GM19023 (cell line): ENCODE measurements around the gene WNT5B.
"Not testable (repeated sequence)": the region's sequence is repeated elsewhere in the genome, so short reads cannot be mapped to it uniquely, and the experiment has no call there.

Experiments used
- ATAC-seq: cut with Tn5 transposase; IDR thresholded peaks from one replicate; pipeline ENCODE4 v1.9.1; 2021; ENCODE audit warnings: mild to moderate bottlenecking, moderate library complexity; ENCODE audit not compliant: unreplicated experiment

Gene WNT5B

DNA sequence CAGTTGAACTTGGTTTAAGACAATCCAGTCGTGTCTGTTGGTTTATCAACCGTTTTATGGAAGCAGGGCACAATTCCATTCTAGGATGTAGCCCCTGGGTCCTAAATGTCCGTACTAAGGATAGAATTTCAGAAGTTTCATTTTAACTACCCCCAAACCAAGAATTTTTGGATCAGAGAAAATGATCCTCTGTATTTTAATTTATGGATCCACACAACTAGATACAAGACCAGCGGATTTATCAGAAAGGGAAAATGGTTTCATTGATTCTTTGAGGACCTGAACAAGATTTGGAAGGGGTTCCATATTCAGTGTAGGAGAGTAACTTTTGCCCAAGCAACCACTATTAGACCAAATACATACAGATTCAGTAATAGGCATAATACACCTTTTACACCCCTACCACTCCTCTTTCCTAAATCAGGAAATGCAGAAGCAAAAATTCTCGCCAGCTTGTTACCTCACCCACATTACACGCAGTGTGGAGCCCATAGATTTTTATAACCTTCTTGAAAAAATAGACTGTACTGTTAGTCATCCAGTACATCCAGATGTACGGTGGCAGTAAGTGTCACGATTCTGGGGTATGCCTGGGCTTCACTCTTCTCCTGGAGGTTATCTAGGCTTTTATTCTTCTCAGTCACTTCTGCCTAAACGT, 33.2 kb upstream of the WNT5B start:
- no peak for ATAC-seq

DNA sequence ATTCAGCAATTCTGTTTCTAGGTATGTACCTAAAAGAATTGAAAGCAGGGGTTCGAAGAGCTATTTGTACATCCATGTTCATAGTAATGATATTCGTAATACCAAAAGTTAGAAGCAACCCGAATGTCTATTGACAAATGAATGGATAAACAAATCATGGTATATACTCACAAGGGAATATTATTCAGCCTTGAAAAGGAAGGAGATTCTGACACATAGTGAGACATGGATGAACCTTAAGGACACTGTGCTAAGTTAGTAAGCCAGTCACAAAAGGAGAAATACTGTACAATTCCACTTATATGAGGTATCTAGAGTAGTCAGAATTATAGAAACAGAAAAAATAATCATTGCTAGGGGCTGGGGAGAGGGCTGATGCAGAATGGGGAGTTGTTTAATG, 30.3 kb upstream of the WNT5B start:
- no peak for ATAC-seq

DNA sequence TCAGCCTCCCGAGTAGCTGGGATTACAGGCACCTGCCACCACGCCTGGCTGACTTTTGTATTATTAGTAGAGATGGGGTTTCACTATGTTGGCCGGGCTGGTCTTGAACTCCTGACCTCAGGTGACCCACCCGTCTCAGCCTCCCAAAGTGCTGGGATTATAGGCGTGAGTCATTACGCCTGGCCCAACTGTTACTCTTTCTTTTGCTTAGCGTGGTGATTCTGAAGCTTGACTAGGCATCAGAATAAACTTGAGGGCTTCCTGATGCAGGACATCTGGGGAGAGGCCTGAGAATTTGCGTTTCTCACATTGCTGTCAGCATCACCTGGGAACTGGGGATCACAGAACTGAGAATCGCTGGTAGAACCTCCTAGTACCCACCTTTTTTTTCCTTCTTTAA, 26.3 kb upstream of the WNT5B start:
- ATAC-seq = not testable (repeated sequence)

DNA sequence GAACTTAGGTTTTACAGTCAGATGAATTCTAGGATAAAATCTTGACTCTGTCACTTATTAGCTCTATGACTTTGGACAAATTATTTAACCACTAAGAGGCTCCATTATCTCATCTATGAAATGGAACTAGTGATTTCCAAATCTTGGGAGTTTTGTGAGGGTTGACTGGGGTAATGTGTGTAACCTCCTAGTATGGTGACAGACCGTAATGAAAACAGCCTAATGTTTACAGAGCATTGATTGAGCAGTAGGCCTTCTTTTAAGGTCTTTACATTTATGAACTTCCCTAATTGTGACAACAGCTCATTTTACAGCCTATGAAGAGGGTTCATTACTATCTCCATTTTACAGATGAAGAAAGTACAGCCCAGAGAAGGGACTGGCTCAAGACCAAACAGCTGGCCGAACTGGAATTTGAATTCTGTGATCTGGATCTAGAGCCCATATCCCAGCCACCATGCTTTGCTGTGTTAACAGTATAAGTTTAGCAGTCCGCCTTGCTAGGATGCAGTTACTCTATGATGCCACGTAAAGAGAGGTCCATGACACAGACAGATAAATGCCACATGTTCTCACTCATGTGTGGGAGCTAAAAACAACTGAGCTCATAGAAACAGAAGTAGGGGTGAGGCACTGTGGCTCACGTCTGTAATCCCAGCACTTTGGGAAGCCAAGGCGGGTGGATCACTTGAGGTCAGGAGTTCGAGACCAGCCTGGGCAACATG, 25.6 kb upstream of the WNT5B start:
- ATAC-seq = no peak

DNA sequence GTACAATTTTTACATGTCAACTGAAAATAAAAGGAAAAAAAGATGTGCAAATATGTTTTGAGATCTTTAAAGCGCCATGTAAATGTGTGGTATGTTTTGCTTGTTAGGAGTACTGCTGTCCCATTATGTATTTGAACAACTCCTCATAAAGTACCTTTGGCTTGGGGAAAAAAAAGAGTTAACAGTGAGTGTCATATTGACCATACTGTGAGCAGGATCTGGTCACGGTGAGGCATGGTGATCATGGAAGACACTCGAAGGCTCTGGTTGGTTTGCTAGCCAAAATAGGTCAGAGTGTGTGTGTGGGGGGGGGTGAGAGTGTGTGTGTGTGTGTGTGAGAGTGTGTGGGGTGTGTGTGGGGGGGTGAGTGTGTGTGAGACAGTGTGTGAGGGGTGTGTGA, 24.6 kb upstream of the WNT5B start:
- no peak for ATAC-seq

DNA sequence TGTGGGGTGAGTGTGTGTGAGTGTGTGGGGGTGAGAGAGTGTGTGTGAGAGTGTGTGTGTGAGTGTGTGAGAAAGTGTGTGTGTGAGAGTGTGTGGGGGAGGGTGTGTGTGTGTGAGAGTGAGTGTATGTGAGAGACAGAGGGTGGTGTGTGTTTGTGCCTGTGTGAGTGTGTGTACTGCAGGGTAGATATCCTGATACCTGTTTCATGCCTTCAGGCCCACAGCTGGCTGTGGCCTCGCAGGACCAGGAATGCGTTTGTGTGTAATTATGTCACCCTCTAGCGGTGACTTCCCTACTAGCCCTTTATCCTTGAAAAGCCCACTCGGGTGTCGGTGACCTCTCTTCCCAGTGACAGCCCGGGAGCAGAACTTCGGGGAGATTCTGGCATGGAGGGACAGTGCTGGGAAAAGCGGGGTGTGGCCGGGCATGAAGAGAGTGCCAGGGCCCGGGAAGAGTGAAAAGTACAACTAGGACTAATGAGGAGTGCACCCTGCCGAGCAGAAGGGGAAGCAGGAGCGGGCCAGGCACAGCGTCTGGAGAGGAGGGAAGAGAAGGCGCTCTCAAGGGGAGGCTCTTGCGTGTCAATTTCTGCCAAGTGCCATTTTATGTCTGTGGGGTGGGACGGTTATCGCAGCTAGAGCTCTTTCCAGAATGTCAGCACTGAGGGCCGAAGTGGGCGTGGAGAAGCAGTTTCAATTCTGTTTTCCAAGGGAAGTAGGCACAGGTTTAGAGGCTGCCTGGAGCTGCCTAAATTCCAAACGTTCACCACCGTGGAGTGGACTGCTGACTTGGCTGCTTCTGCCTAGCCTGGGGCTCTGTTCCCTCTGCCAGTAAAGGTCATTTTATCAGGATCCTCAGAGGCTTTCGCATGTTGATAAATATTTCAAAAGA, 23.7 kb upstream of the WNT5B start:
- ATAC-seq = peak; percentile 46

DNA sequence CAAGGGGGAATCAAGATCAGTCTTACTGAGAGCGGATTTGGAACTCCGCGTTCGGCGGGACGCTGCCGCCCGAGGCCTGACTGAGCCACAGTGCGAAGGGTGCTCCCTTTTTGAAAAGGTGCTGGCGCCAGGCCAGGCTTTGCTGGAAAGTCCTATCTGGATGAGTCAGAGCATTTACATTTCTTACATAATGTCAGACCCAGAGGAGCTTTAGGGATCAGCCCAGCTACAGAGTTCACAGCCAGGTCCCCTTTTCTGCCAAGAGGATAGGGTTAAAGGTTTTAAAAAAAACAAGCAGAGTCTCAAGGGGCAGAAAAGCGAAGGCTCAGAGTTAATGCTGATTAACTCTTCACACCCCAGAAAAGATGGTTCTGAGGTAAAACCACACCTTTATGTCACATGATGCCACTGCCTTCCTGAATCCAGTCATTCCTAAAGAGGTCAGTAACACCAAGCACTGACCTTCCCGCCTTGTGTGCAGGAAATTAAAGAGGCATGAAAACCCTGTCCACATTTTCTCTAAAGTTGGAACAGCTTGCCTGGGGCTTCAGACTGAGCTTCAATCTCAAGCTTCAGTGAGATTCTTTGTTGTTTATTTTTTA, 22.9 kb upstream of the WNT5B start:
- ATAC-seq = peak; percentile 57

DNA sequence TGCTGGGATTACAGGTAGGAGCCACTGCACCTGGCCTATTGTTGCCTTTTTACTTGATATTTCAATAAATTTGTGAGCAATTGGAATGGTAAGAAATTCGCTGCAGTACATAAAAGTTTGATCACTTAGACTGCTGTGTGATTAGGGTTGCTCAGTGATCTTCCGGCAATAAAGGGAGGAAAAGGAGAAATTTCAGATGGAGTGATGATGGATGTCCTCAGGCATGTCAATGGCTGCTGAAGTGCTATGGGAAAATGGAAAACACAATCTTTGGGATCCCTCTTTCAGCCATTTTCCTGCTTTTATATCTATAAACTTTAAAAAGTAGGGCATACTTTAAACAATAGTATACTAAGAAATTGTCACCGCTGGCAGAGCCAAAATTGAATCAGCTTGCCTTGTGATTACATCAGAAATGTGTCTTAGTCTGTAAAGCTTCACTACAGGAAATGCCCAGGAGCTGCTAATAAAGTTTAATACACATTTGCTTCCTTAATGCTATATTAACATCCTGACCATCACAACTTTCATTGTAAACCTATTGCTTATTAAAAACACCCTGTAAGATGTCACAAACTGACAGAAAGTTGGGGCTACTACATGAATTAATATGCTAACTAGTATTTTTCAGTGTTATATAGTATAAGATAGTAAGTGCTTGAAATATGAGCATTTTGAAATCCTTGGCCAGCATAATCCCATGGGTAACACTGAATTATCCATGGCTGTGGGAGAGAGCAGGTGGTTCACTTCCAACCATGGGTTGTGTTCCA, 20.9 kb upstream of the WNT5B start:
- no peak for ATAC-seq

DNA sequence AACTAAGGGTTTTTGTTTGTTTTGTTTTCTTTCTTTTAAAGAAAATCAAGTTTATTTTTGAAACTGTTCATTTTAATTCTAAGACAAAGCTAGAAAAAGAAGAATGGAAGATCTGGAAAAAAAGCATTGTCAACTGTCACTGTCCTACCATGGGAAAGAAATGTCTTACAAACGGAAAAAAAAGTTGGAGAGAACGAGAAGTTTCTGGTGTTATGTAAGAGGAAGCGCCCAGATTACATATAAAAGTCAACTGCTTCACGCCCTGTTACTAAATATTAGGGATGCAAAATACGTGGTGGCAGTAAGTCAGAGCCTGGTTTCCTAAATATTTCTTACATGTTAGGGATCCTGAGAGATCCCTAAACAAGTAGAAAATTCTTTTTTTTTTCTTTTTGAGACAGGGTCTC, 20.3 kb upstream of the WNT5B start:
- ATAC-seq = no peak

DNA sequence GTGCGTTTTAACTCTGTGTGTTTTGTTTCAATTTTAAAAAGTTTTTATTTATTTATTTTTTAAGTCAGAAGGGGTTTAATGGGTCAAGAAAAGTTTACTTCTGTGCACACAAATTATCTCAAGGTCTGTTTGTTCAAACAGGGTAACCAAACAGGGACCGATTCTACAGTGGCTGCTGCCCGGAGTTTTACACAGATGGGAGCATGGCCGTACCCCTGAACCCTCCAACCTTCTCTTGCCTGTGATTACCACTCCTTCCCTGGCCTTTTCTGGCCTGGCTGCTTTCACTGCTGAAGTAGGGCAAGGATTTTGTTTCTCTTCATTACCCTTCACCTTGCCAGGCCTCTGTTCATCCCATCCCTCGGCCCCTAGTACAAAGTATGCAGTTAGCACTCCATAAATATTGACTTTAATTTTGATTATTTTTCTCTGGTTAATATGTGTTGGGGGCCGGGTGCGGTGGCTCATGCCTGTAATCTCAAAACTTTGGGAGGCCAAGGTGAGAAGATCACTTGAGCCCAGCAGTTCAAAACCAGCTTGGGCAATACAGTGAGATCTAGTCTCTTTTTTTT, 18.9 kb upstream of the WNT5B start:
- ATAC-seq = no peak

DNA sequence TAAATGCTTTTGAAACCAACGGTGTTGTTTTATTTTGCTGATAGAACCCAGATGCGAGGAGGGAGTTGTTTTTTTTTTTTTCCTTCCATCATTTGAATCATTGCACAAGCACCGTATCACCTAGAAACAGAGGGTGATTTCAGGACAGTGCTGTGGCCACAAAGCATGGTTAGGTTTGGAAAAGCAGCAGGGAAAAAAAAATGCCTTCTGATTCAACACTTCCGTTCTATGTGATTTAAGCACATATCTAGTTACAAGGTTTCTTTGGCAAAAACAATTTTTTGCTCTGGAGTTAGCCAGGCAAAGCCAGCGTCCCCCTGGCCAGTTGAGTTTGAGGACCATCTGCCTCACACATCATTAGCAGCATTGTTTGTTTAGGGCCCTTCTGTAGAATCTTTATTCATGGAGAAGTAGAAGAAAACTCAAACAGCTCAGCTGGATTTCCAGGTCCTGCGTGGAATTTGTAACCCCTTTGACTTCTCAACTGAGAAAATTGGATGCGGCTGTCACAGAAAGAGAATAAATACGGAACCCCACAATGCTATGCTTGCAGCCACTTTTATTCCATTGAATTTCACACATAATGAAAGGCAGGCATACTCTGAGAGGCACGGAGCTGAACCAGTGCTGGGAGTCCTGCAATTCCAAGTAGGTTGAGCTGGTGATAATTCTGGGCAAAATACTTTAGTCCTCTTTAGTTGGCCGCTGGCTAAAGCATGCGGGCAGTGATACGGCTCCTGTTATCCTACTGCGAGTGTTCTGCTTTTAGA, 17.0 kb upstream of the WNT5B start:
- no peak for ATAC-seq

DNA sequence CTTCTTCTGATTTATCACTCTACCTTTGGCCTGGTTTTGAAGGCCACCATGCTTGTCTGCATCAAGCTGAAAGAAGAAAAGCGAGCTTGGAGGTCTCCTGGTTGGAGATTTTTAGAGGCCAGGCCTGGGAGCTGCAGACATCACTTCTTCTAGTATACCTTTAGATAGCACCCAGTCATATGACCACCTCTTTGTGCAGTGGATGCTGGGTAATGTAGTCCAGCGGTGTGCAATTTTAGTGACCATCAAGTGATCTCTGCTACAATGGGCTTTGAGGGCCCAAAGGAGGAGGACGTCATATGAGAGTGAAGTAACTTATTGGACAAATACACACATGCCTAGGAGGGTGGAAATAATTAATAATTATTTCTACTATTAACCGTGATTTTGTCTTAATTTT, 15.2 kb upstream of the WNT5B start:
- ATAC-seq = no peak

DNA sequence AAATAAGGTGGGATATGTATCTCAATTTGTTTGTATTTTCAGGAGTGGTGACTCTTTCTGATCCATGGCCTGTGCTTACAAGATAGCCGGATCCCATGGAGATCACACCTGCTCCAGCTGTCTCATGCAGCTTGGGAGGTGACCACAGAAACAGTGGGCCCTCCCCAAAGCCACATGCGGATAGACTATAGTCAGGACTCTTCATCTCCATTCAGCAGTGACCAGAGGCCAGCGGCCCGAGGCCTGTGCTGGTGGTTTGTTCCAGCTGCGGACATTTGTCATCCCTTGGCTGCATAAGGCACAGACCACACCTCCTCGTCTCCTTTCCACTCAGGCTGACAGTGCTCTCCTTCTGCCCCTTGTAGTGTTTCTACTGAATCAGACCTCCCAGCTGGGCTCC, 14.7 kb upstream of the WNT5B start:
- no peak for ATAC-seq

DNA sequence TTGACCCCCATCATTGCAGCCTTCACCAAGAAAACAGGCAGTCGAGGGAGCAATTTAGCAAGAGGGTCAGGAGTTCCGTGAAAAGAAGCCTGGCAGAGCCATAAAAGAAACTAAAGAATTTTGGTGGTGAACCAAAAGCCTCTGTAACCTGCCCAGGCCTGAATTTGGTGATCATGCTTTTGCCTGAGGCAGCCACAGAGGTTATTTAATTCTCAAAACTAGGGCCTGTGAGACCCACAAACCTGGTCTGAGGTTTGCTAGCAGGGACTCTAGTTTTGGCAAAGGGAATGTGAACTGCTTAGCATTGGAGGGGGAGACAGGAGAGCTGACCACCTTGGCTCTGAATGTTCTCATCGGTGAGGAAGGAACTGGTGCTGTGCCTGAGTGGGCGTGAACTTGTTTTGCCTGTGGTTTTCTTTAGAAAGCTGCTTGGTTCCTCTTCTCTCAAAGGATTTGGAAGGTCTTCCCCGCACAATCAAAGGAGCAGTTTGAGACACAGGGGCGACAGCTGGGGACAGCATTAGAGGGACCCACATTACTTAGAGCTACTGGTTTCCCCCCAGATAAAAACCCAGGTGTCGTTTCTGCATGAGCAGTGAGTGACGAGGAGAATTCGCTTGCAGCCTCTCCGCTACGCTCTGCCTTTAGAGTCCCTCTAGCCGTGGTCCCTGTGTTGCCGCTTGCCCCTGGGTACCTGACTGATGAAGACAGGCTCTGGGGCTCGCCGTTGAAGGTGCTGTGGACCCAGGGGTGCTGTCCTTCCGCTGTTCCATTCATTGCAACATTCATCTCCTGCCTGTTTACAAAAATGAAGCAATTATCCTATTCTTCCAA, 12.6 kb upstream of the WNT5B start:
- no peak for ATAC-seq

DNA sequence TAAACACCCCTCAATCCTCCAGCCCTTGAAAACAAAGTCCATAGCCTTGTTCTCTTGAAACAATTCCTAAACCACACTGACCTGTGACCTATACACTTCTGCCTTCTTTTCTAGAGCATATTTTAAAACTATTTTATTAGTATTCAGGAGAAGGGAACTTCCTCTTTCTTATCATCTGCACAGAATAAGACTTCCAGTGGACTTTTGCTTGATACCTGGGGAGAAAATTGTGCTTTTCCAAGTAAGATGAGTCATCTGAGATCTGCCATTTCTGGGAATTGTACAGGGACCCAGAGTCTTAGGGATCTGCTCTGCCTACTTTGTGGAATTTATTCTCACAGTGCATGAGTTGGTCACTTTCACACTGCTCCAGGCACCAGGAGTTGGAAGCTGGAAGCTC, 10.5 kb upstream of the WNT5B start:
- no peak for ATAC-seq

DNA sequence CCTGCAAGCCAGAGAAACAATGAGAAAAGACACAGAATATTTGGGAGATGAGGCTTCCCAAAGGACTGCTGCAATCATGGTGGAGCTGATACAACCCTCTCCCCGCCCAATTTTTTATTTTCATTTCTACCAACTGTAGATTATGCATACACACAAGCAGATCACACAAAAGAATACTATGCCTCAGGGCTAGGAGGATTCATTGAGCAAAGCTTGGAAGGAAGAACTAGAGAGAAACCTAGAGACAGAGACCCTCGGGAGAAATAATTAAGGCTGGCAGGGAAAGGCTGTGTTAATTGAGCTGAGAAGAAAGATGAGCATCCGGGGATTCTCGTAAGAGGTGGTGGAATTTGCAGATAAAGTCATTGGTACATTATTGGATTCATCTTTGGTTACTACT, 9.9 kb upstream of the WNT5B start:
- ATAC-seq = no peak

DNA sequence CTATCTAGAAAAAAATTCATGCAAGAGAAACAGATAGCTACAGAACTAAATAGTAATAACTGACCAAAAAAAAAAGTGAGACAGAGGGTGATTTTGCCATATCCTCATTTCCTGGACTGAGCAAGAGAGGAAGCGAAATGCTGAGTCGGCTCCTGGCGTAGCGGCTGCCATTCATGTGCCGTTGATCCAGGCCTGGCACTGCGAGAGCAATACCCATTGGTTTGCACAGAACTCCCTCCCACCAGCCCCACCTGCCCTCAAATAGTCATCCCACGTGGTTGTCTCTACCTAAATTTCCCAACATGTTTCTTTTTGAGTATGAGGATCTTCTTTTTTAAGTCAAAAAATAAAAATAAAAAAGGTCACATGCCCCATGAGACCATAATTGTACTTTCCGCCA, 9.4 kb upstream of the WNT5B start:
- no peak for ATAC-seq

DNA sequence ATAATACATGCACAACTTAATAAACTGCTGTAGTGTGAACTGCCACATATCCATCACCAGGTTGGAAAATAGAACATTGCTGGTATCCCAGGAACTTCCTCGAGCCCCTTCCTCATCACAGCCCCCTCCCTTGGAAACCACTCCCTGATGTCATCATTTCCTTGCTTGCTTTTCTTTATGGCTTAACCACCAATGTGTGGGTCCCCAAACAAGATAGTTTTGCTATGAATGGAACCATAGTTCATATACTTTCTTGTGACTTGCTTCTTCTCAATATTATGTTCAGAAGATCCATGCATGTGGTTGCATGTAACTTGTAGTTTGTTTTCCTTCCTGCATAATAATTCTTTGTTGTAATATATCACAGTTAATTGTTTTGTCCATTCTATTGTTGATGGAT, 8.9 kb upstream of the WNT5B start:
- ATAC-seq = no peak

DNA sequence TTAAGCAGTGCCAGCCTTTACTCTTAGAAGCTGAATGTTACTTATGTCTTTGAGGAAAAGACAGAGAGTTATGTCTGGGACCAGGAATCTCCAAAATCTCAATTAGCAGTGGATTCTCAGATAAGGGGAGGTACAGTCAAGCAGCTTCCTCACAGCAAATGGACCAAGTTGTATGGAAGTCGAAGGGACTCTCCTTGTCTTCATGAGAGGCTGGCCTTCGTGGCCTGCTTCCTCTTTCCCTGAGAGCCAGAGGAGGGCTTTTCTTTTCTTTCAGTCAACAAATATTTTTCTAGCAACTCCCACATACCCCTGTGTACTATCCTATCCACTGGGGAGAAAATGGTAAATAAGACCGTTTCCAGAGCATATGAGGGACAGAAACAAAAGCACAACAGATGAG, 6.6 kb upstream of the WNT5B start:
- ATAC-seq = no peak
